ENCODE measurements around the gene CACNA1S. TPM values are rescaled to one million over a fixed set of nuclear protein-coding genes. Genes with fewer than 3 reads are reported as not detected.

Gene CACNA1S
- total RNA-seq, 1 donor from 2014 or later: not detected

- peaks cover 17% of the 10 kb centered on the region for H3K27me3 Mint-ChIP-seq (ENCODE audit: insufficient read depth)
- H3K4me1 Mint-ChIP-seq (ENCODE audit: low read depth): no peaks in the 10 kb centered on the region
- intact Hi-C loops (cut with micrococcal nuclease): loop anchor here (5.0 to 10.0 kb wide), 2 partner anchors 488 to 555 kb away; partner anchors contain the start of gene KIF14
- no peak overlapping the region for H3K27ac Mint-ChIP-seq
- no peak for DNase-seq (ENCODE audit: low spot score)
- H3K36me3 Mint-ChIP-seq (ENCODE audit: low read depth): no peaks in the 10 kb centered on the region
- no peak overlapping the region for H3K4me3 Mint-ChIP-seq
- no peaks in the 10 kb centered on the region for H3K9me3 Mint-ChIP-seq
Observed at GRCh38 chr1:201110138-201110537, 2.1 kb downstream of the CACNA1S start.

- DNase-seq (ENCODE audit: low spot score): no peak
- H3K4me3 Mint-ChIP-seq: no peak overlapping the region
- peaks cover 15% of the 10 kb centered on the region for H3K27me3 Mint-ChIP-seq (ENCODE audit: insufficient read depth)
- no peaks in the 10 kb centered on the region for H3K9me3 Mint-ChIP-seq
- no peaks in the 10 kb centered on the region for H3K4me1 Mint-ChIP-seq (ENCODE audit: low read depth)
- H3K36me3 Mint-ChIP-seq (ENCODE audit: low read depth): no peaks in the 10 kb centered on the region
- intact Hi-C loops (cut with micrococcal nuclease): loop anchor here (5.0 to 10.0 kb wide), 2 partner anchors 487 to 555 kb away; partner anchors contain the start of gene KIF14
- no peak overlapping the region for H3K27ac Mint-ChIP-seq
Observed at GRCh38 chr1:201109651-201110050, 2.6 kb downstream of the CACNA1S start.

GRCh38 chr1:201108614-201109013 lies 3.6 kb downstream of the CACNA1S start:
- intact Hi-C loops (cut with micrococcal nuclease): no loop called here
- Mint-ChIP-seq H3K36me3 (ENCODE audit: low read depth) (no peaks in the 10 kb centered on the region), H3K4me1 (ENCODE audit: low read depth) (no peaks in the 10 kb centered on the region), H3K27me3 (ENCODE audit: insufficient read depth) (peaks cover 9% of the 10 kb centered on the region), H3K27ac (no peak overlapping the region), H3K4me3 (no peak overlapping the region), H3K9me3 (no peaks in the 10 kb centered on the region)
- no peak for DNase-seq (ENCODE audit: low spot score)

GRCh38 chr1:201105688-201106087 lies 6.5 kb downstream of the CACNA1S start:
- Mint-ChIP-seq H3K27ac (no peak overlapping the region), H3K9me3 (no peaks in the 10 kb centered on the region), H3K36me3 (ENCODE audit: low read depth) (no peaks in the 10 kb centered on the region), H3K27me3 (ENCODE audit: insufficient read depth) (peaks cover 14% of the 10 kb centered on the region), H3K4me3 (no peak overlapping the region), H3K4me1 (ENCODE audit: low read depth) (no peaks in the 10 kb centered on the region)
- DNase-seq (ENCODE audit: low spot score): no peak
- intact Hi-C loops (cut with micrococcal nuclease): no loop called here

GRCh38 chr1:201104141-201104540 lies 8.1 kb downstream of the CACNA1S start:
- H3K9me3 Mint-ChIP-seq: no peaks in the 10 kb centered on the region

GRCh38 chr1:201103666-201104065 lies 8.6 kb downstream of the CACNA1S start:
- Mint-ChIP-seq H3K27me3 (ENCODE audit: insufficient read depth) (peaks cover 14% of the 10 kb centered on the region), H3K4me1 (ENCODE audit: low read depth) (no peaks in the 10 kb centered on the region), H3K36me3 (ENCODE audit: low read depth) (no peaks in the 10 kb centered on the region), H3K9me3 (no peaks in the 10 kb centered on the region), H3K4me3 (no peak overlapping the region), H3K27ac (no peak overlapping the region)
- no peak for DNase-seq (ENCODE audit: low spot score)
- intact Hi-C loops (cut with micrococcal nuclease): no loop called here

More at GRCh38 chr1:201104141-201104540, 8.1 kb downstream of the CACNA1S start:
- DNase-seq (ENCODE audit: low spot score): no peak
- Mint-ChIP-seq H3K36me3 (ENCODE audit: low read depth) (no peaks in the 10 kb centered on the region), H3K27me3 (ENCODE audit: insufficient read depth) (peaks cover 14% of the 10 kb centered on the region), H3K4me1 (ENCODE audit: low read depth) (no peaks in the 10 kb centered on the region), H3K27ac (no peak overlapping the region), H3K4me3 (no peak overlapping the region)
- intact Hi-C loops (cut with micrococcal nuclease): no loop called here

GRCh38 chr1:201100169-201100930 lies 11.9 kb downstream of the CACNA1S start:
- no peak for DNase-seq (ENCODE audit: low spot score)
- H3K4me3 Mint-ChIP-seq: no peak overlapping the region
- no peaks in the 10 kb centered on the region for H3K4me1 Mint-ChIP-seq (ENCODE audit: low read depth)
- H3K36me3 Mint-ChIP-seq (ENCODE audit: low read depth): no peaks in the 10 kb centered on the region
- intact Hi-C loops (cut with micrococcal nuclease): no loop called here
- no peaks in the 10 kb centered on the region for H3K9me3 Mint-ChIP-seq
- no peak overlapping the region for H3K27ac Mint-ChIP-seq
- H3K27me3 Mint-ChIP-seq (ENCODE audit: insufficient read depth): peaks cover 18% of the 10 kb centered on the region

- Mint-ChIP-seq H3K36me3 (ENCODE audit: low read depth) (no peaks in the 10 kb centered on the region), H3K4me1 (ENCODE audit: low read depth) (no peaks in the 10 kb centered on the region), H3K4me3 (no peak overlapping the region), H3K27ac (no peak overlapping the region), H3K27me3 (ENCODE audit: insufficient read depth) (peaks cover 21% of the 10 kb centered on the region), H3K9me3 (no peaks in the 10 kb centered on the region)
- no peak for DNase-seq (ENCODE audit: low spot score)
- intact Hi-C loops (cut with micrococcal nuclease): no loop called here
Observed at GRCh38 chr1:201098992-201099677, 13.1 kb downstream of the CACNA1S start.

GRCh38 chr1:201096977-201097856 lies 15.0 kb downstream of the CACNA1S start:
- H3K4me1 Mint-ChIP-seq (ENCODE audit: low read depth): no peaks in the 10 kb centered on the region
- no peaks in the 10 kb centered on the region for H3K36me3 Mint-ChIP-seq (ENCODE audit: low read depth)
- intact Hi-C loops (cut with micrococcal nuclease): no loop called here
- peaks cover 19% of the 10 kb centered on the region for H3K27me3 Mint-ChIP-seq (ENCODE audit: insufficient read depth)
- H3K9me3 Mint-ChIP-seq: no peaks in the 10 kb centered on the region
- H3K27ac Mint-ChIP-seq: no peak overlapping the region
- no peak for DNase-seq (ENCODE audit: low spot score)
- H3K4me3 Mint-ChIP-seq: no peak overlapping the region

- H3K4me3 Mint-ChIP-seq: no peak overlapping the region
- peaks cover 19% of the 10 kb centered on the region for H3K27me3 Mint-ChIP-seq (ENCODE audit: insufficient read depth)
- intact Hi-C loops (cut with micrococcal nuclease): no loop called here
- H3K4me1 Mint-ChIP-seq (ENCODE audit: low read depth): no peaks in the 10 kb centered on the region
- no peak for DNase-seq (ENCODE audit: low spot score)
- H3K27ac Mint-ChIP-seq: no peak overlapping the region
- no peaks in the 10 kb centered on the region for H3K9me3 Mint-ChIP-seq
- H3K36me3 Mint-ChIP-seq (ENCODE audit: low read depth): no peaks in the 10 kb centered on the region
Observed at GRCh38 chr1:201096041-201096461, 16.2 kb downstream of the CACNA1S start.

GRCh38 chr1:201095581-201095980 lies 16.6 kb downstream of the CACNA1S start:
- intact Hi-C loops (cut with micrococcal nuclease): no loop called here

GRCh38 chr1:201094832-201095231 lies 17.4 kb downstream of the CACNA1S start:
- Mint-ChIP-seq H3K4me3 (no peak overlapping the region), H3K27ac (no peak overlapping the region), H3K4me1 (ENCODE audit: low read depth) (no peaks in the 10 kb centered on the region), H3K9me3 (no peaks in the 10 kb centered on the region), H3K36me3 (ENCODE audit: low read depth) (no peaks in the 10 kb centered on the region), H3K27me3 (ENCODE audit: insufficient read depth) (peaks cover 22% of the 10 kb centered on the region)
- intact Hi-C loops (cut with micrococcal nuclease): loop anchor here (5.0 kb wide), 1 partner anchor 1212 kb away; no protein-coding TSS in a partner anchor
- no peak for DNase-seq (ENCODE audit: low spot score)

More at GRCh38 chr1:201095581-201095980, 16.6 kb downstream of the CACNA1S start:
- Mint-ChIP-seq H3K27ac (no peak overlapping the region), H3K27me3 (ENCODE audit: insufficient read depth) (peaks cover 19% of the 10 kb centered on the region), H3K4me1 (ENCODE audit: low read depth) (no peaks in the 10 kb centered on the region), H3K4me3 (no peak overlapping the region), H3K9me3 (no peaks in the 10 kb centered on the region), H3K36me3 (ENCODE audit: low read depth) (no peaks in the 10 kb centered on the region)
- no peak for DNase-seq (ENCODE audit: low spot score)

Data from activated T-helper 1 cell treated with anti-CD3 and anti-CD28 coated beads, Interleukin-12 subunit alpha, Interleukin-12 subunit beta, Interleukin-2, Interleukin-4 antibody, amounts not matched to agents 30 ng/mL and 10 ng/mL and 1 ng/mL, durations not matched to agents 14 hours and 24 hours and 36 hours (primary cell).